Tibial nerve (tissue), 4 donors: ENCODE measurements around the gene SMIM3. TPM values are rescaled to one million over a fixed set of nuclear protein-coding genes. Genes with fewer than 3 reads are reported as not detected.
A peak's percentile ranks its signal among the peaks of the same experiment; 100 is the strongest.

Experiments used
- DNase-seq, 2 donors: peaks; one replicate each; pipeline ENCODE4 v3.0.0-alpha.2; 2019; ENCODE audit warnings: low spot score in 2 of 2
- H3K27ac ChIP-seq, 4 donors: fragments of 200-600 bp; sonication (generic) in 3 of 4; one replicate each; pipeline ENCODE4 v1.5.1; 2017 to 2019; ENCODE audit warnings: mild to moderate bottlenecking in 1 of 4
- H3K27me3 ChIP-seq, 2 donors: fragments of 200-600 bp; sonication (generic) in 1 of 2; one replicate each; pipeline versions ENCODE4 v1.5.1 to v1.6.0; 2017 to 2019
- H3K36me3 ChIP-seq, 3 donors: fragments of 200-600 bp; sonication (generic); one replicate each; pipeline ENCODE4 v1.5.1; 2018 to 2019
- H3K4me1 ChIP-seq, 4 donors: fragments of 200-600 bp; sonication (generic) in 3 of 4; one replicate each; pipeline ENCODE4 v1.5.1; 2017 to 2019
- H3K4me3 ChIP-seq, 4 donors: fragments of 200-600 bp; sonication (generic) in 3 of 4; one replicate each; pipeline ENCODE4 v1.5.1; 2017 to 2019; ENCODE audit warnings: mild to moderate bottlenecking in 1 of 4, moderate library complexity in 1 of 4
- H3K9me3 ChIP-seq, 4 donors: fragments of 200-600 bp; sonication (generic) in 3 of 4; one replicate each; pipeline ENCODE4 v1.5.1; 2017 to 2019
- EP300 ChIP-seq, 2 donors: sonication (generic); formaldehyde crosslinking; IDR thresholded peaks; one replicate each; pipeline ENCODE4 v1.6.1; 2017; ENCODE audit warnings: antibody characterized with exemption in 2 of 2, mild to moderate bottlenecking in 1 of 2
- POLR2A ChIP-seq, 2 donors: fragments of 450-650 bp; IDR thresholded peaks; one replicate each; pipeline ENCODE4 v1.6.1; 2017; ENCODE audit warnings: antibody characterized with exemption in 2 of 2, mild to moderate bottlenecking in 2 of 2, moderate library complexity in 2 of 2
- WGBS, 2 donors: methylation state at CpG; one replicate each; pipeline ENCODE4 v1.1.5; 2018; 5-methylcytosine and 5-hydroxymethylcytosine counted together
- total RNA-seq, 4 donors: library from RNA; depleted of rRNA; stranded (reverse); fragments of >200 nt; gene quantifications; one replicate each; pipeline ENCODE4 v1.1.0, GENCODE V29; 2016
- TF ChIP-seq, protein P1 (sequence below), 5 experiments: fragments of 200-600 bp in 3 of 5; fragments of 450-650 bp in 2 of 5; sonication (generic) in 3 of 5; IDR thresholded peaks; one replicate each; pipeline ENCODE4 v1.5.1; 2016 to 2019; ENCODE audit warnings: antibody characterized with exemption in 5 of 5, mild to moderate bottlenecking in 3 of 5, moderate library complexity in 2 of 5

SMIM3 gene
- total RNA-seq, 4 donors from 2014 or later: 33.0 to 54.3 (median 38.3) TPM

DNA sequence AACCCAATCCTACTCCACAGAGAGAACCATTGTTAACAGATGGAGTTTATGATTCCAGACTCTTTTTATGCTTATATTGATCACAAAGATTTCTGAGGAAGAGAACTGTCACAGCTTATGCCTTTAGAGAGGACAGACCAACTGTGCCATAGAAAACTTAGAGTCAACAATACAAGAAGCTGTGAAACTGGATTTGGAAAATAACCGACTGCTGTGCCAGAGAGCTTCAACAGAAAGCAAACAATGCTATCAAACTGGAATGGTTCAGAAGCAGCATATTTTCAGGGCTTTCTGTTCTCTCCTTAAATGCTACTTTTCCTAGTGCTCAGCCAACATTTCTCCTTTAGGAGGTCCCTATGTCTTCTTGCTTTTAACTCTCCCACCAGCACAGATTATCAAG lies 24.7 kb upstream of the SMIM3 start:
- TF ChIP-seq EP300 (IDR thresholded peaks at IDR 0.05) (no peak), POLR2A (IDR thresholded peaks at IDR 0.05) (no peak)
- TF ChIP-seq, protein P1, sequence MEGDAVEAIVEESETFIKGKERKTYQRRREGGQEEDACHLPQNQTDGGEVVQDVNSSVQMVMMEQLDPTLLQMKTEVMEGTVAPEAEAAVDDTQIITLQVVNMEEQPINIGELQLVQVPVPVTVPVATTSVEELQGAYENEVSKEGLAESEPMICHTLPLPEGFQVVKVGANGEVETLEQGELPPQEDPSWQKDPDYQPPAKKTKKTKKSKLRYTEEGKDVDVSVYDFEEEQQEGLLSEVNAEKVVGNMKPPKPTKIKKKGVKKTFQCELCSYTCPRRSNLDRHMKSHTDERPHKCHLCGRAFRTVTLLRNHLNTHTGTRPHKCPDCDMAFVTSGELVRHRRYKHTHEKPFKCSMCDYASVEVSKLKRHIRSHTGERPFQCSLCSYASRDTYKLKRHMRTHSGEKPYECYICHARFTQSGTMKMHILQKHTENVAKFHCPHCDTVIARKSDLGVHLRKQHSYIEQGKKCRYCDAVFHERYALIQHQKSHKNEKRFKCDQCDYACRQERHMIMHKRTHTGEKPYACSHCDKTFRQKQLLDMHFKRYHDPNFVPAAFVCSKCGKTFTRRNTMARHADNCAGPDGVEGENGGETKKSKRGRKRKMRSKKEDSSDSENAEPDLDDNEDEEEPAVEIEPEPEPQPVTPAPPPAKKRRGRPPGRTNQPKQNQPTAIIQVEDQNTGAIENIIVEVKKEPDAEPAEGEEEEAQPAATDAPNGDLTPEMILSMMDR (IDR thresholded peaks at IDR 0.05): no peak
- Histone ChIP-seq H3K4me1 (peaks cover 0 to 62% (median 7%) of the 10 kb centered on the region in 4 donors), H3K9me3 (no peaks in the 10 kb centered on the region), H3K27me3 (no peaks in the 10 kb centered on the region), H3K4me3 (no peak overlapping the region), H3K27ac (no peak overlapping the region), H3K36me3 (peaks cover 0 to 56% (median 0%) of the 10 kb centered on the region in 3 donors)
- WGBS, 2 donors: 93% methylated on average over 1 of the region's 1 CpG
- no peak for DNase-seq

DNA sequence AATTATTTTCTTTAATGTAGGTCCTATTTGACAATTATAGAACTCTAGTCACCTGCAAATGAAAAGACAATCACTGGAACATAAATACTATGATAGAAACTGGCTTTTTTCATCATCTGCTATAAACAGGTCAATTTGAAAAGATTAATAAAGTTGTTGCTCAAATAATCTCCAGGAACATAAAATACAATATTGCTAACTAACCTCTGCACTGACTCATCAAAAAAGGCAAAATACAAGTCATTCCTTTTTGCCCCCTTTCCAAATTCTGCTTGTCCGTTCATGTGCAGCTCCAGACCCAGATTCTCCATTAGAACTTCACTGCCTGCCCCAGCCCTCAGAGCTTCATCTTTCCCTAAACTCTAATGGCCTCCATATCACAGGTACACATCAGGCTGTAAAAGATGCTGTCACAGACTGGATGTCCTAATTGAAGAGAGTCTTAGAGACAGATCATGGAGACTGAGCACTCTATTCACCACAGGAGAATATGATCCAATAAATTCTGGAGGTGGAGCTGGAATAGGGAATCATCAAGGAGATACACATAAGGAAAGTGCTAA lies 21.4 kb upstream of the SMIM3 start:
- TF ChIP-seq EP300 (IDR thresholded peaks at IDR 0.05): no peak
- TF ChIP-seq POLR2A (IDR thresholded peaks at IDR 0.05): no peak
- TF ChIP-seq, protein P1 (IDR thresholded peaks at IDR 0.05): no peak
- 64 to 72% methylated on average over 1 of the region's 1 CpG for WGBS, 2 donors
- DNase-seq: no peak
- peaks cover 0 to 39% (median 0%) of the 10 kb centered on the region in 3 donors for H3K36me3 ChIP-seq
- no peaks in the 10 kb centered on the region for H3K9me3 ChIP-seq
- peak overlapping the region in 3 of 4 donors; percentile 15 to 98 (median 98) for H3K27ac ChIP-seq
- H3K27me3 ChIP-seq: no peaks in the 10 kb centered on the region
- H3K4me1 ChIP-seq: peaks cover 0 to 51% (median 11%) of the 10 kb centered on the region in 4 donors
- H3K4me3 ChIP-seq: peak overlapping the region in 2 of 4 donors; percentile 60 to 69

DNA sequence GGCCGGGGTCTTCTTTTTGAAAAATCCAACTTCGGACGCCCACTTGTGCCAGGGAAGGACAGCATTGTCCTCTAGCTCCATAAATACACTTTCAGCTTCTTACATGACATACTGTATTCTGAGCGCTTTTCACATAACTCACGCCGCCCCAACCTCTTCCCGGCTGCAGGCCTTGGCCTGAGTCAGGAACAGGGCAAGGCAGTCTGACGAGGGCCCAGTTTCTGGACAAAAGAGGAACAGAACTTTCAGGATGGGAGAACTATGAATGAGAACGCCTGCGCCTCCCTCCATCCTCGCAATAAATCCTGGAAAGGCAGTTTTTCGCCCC lies 20.4 kb upstream of the SMIM3 start:
- H3K27me3 ChIP-seq: no peaks in the 10 kb centered on the region
- no peak for DNase-seq
- H3K4me1 ChIP-seq: peaks cover 0 to 57% (median 11%) of the 10 kb centered on the region in 4 donors

DNA sequence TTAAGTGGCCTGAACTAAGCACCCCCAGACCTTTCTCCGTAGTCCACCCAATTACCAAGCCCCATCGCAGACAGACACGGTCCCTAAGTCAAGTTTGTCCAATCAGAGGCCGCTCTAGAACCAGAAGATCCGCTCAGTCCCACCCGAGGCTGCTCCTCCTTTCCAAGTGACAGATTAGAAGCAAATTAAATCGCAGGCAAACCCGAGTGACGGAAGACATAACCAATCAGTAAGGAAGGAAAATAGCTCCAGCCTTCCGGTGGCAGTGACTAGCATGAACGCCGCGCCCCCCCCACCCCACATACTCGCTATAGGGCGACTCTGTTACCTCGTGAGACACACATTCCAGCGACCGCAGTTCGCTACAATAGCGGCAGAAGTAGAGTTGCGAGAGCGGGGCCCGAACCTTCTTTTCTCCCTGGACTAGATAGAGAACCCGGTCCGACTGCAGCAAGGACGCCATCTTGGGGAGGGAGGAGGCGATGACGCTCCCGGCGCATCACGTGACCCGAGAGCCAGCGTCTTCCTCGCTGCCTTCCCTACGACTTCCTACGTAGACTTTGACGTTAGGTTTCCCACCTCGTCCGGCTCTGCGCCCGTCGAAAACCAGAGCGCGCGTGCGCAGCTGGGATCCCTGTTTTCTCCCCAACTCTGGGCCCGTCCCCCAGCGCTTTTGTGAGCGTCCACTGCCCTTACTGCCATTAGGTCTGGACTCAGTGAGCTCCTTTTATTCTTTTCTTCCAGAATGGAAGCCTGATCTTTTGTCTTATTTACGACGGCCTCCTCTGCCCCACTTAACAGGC lies 19.8 kb upstream of the SMIM3 start, which contains the start of gene DCTN4:
TSS of gene DCTN4 (minus strand) at position 487 of the 803 bp plus-strand sequence. CDS start at position 463, 24 bp downstream.
- 1 to 2% methylated on average over 48 to 51 of the region's 51 CpGs for WGBS, 2 donors
- Histone ChIP-seq H3K4me1 (peaks cover 0 to 59% (median 11%) of the 10 kb centered on the region in 4 donors), H3K9me3 (no peaks in the 10 kb centered on the region), H3K27me3 (no peaks in the 10 kb centered on the region), H3K27ac (peak within 1 kb of the TSS; percentile 94 to 98 (median 98)), H3K36me3 (peaks cover 0 to 24% (median 0%) of the 10 kb centered on the region in 3 donors), H3K4me3 (peak within 1 kb of the TSS; percentile 45 to 69 (median 58))
- peak; percentile 81 to 91 for TF ChIP-seq EP300 (IDR thresholded peaks at IDR 0.05)
- TF ChIP-seq POLR2A (IDR thresholded peaks at IDR 0.05): peak in 1 of 2 donors; percentile 73
- TF ChIP-seq, protein P1 (IDR thresholded peaks at IDR 0.05): peak in 1 of 5 experiments; percentile 47
- peak; percentile 89 to 95 for DNase-seq

More for the DNA sequence above, 20.4 kb upstream of the SMIM3 start:
- TF ChIP-seq, protein P1 (IDR thresholded peaks at IDR 0.05): no peak
- no peak for TF ChIP-seq EP300 (IDR thresholded peaks at IDR 0.05)
- no peak for TF ChIP-seq POLR2A (IDR thresholded peaks at IDR 0.05)
- H3K9me3 ChIP-seq: no peaks in the 10 kb centered on the region
- H3K36me3 ChIP-seq: peaks cover 0 to 29% (median 0%) of the 10 kb centered on the region in 3 donors
- H3K4me3 ChIP-seq: peak overlapping the region; percentile 45 to 69 (median 58)
- H3K27ac ChIP-seq: peak overlapping the region; percentile 94 to 98 (median 98)
- WGBS, 2 donors: 2 to 4% methylated on average over 12 of the region's 12 CpGs

DNA sequence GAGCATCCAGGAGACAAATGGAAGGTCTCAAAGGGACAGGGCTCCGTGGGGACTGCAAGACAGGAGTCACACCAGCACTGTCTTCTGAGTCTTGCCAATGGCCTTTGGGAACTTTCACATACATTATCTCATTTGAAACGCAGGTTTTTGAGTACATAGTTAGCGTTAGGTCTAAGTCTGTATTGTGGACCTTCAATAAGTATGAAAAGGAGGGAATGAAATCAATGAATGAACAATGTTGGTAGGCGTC lies 19.3 kb upstream of the SMIM3 start:
- Histone ChIP-seq H3K27me3 (no peaks in the 10 kb centered on the region), H3K4me3 (peak overlapping the region; percentile 45 to 60 (median 56)), H3K4me1 (peaks cover 0 to 57% (median 13%) of the 10 kb centered on the region in 4 donors), H3K36me3 (peaks cover 0 to 18% (median 0%) of the 10 kb centered on the region in 3 donors), H3K27ac (peak overlapping the region; percentile 94 to 98 (median 98)), H3K9me3 (no peaks in the 10 kb centered on the region)
- no peak for DNase-seq
- WGBS, 2 donors: 65 to 76% methylated on average over 4 of the region's 4 CpGs
- TF ChIP-seq POLR2A (IDR thresholded peaks at IDR 0.05): no peak
